Measurements from ENCODE around the gene ZNF439. TPM values are rescaled to one million over a fixed set of nuclear protein-coding genes. Genes with fewer than 3 reads are reported as not detected.
"Not testable (repeated sequence)": the region's sequence is repeated elsewhere in the genome, so short reads cannot be mapped to it uniquely, and the experiment has no call there.

Gene ZNF439
- total and polyA plus RNA-seq, 3 donors from 2014 or later = 5.9 to 20.1 (median 17.1) TPM

DNA sequence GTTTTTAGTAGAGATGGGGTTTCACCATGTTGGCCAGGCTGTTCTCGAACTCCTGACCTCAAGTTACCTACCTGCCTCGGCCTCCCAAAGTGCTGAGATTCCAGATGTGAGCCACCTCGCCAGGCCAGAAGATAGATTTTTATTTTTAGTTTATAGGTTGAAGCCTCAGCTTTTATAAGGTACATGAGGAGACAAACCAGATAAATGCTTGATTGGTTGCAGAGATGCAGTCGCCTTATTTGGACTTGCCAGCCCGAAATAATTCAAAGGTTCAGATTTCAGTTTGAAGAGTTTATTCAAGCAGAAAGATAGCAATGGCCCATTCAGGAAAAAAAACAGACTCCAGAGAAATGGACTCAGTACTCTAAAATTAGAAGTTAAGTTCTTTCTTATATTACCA, 42.1 kb downstream of the ZNF439 start:
- Histone ChIP-seq H3K27ac (no peak overlapping the region), H3K4me1 (no peaks in the 10 kb centered on the region), H3K9me3 (no peaks in the 10 kb centered on the region), H3K27me3 (no peaks in the 10 kb centered on the region), H3K36me3 (ENCODE audit: low read depth, missing control alignments) (no peaks in the 10 kb centered on the region), H3K4me3 (no peak overlapping the region)
- no peak for DNase-seq
- TF ChIP-seq, protein P1, sequence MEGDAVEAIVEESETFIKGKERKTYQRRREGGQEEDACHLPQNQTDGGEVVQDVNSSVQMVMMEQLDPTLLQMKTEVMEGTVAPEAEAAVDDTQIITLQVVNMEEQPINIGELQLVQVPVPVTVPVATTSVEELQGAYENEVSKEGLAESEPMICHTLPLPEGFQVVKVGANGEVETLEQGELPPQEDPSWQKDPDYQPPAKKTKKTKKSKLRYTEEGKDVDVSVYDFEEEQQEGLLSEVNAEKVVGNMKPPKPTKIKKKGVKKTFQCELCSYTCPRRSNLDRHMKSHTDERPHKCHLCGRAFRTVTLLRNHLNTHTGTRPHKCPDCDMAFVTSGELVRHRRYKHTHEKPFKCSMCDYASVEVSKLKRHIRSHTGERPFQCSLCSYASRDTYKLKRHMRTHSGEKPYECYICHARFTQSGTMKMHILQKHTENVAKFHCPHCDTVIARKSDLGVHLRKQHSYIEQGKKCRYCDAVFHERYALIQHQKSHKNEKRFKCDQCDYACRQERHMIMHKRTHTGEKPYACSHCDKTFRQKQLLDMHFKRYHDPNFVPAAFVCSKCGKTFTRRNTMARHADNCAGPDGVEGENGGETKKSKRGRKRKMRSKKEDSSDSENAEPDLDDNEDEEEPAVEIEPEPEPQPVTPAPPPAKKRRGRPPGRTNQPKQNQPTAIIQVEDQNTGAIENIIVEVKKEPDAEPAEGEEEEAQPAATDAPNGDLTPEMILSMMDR (IDR thresholded peaks at IDR 0.05) = no peak
- TF ChIP-seq POLR2A (IDR thresholded peaks at IDR 0.05) = no peak
- intact Hi-C loops (cut with DNase I; ENCODE audit: low total_unique reads) = no loop called here
- 81 to 89% methylated on average over 5 of the region's 5 CpGs for WGBS, 2 donors

DNA sequence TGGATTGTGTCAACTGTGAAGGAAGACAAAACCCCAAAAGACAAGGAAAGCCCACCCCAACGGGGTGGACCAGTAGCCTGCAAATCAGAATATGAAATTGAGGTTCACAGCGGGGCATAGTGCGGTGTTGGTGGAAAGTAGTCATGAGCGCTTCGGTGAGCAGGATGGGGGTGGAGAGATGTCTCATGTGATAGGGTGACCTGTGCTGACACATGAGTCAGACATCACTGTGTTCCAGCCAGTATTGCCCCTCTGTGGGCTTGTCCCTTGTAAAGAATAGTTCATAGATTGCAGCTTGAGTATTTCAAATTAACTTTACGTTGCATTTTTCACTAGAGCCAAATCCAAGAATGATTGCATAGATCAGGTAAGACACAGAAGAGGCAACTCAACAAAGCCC, 46.3 kb downstream of the ZNF439 start:
- Histone ChIP-seq H3K4me1 (no peaks in the 10 kb centered on the region), H3K27ac (no peak overlapping the region), H3K27me3 (no peaks in the 10 kb centered on the region), H3K4me3 (no peak overlapping the region), H3K9me3 (no peaks in the 10 kb centered on the region), H3K36me3 (ENCODE audit: low read depth, missing control alignments) (no peaks in the 10 kb centered on the region)
- DNase-seq = no peak
- intact Hi-C loops (cut with DNase I; ENCODE audit: low total_unique reads) = no loop called here
- TF ChIP-seq POLR2A (IDR thresholded peaks at IDR 0.05) = no peak
- TF ChIP-seq, protein P1 (IDR thresholded peaks at IDR 0.05) = no peak
- WGBS, 2 donors = 92 to 96% methylated on average over 6 of the region's 6 CpGs

DNA sequence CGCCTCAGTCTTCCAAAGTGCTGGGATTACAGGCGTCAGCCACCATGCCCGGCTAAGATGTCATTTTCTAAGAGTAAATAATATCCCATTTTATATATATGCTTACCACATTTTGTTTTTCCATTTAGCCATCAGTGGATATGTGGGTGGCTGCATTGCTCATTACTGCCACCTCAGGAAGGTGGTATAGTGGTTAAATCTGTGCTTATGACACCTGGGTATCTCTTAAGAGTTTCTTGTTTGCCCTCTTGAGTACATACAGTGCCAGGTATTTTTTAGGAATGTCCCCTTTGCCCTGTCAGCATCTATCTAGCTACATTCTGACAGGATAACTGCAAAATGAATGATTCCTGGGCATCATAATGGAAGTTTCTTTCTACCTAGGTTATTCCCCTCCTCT, 53.7 kb downstream of the ZNF439 start:
- no peak for DNase-seq
- H3K27ac ChIP-seq = no peak overlapping the region
- H3K4me3 ChIP-seq = no peak overlapping the region
- H3K4me1 ChIP-seq = no peaks in the 10 kb centered on the region
- H3K36me3 ChIP-seq (ENCODE audit: low read depth, missing control alignments) = peaks cover 5% of the 10 kb centered on the region
- 96 to 97% methylated on average over 3 of the region's 3 CpGs for WGBS, 2 donors
- TF ChIP-seq, protein P1 (IDR thresholded peaks at IDR 0.05) = no peak
- no peak for TF ChIP-seq POLR2A (IDR thresholded peaks at IDR 0.05)
- H3K27me3 ChIP-seq = no peaks in the 10 kb centered on the region
- intact Hi-C loops (cut with DNase I; ENCODE audit: low total_unique reads) = no loop called here
- H3K9me3 ChIP-seq = no peaks in the 10 kb centered on the region

DNA sequence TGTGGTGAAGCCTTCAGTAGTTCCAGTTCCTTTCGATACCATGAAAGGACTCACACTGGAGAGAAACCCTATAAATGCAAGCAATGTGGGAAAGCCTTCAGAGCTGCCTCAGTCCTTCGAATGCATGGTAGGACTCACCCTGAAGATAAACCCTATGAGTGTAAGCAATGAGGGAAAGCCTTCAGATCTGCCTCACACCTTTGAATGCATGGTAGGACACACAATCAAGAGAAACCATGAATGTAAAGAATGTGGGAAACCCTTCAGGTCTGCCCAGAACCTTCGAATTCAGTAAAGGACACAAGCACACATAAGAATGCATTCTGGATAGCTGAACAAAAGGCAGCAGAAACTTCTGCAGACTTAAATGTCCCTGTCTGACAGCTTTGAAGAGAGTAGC, 57.4 kb downstream of the ZNF439 start:
- H3K36me3 ChIP-seq (ENCODE audit: low read depth, missing control alignments) = peaks cover 5% of the 10 kb centered on the region
- no peaks in the 10 kb centered on the region for H3K9me3 ChIP-seq
- no peak overlapping the region for H3K27ac ChIP-seq
- no peak overlapping the region for H3K4me3 ChIP-seq
- 90% methylated on average over 3 of the region's 3 CpGs for WGBS, 2 donors
- H3K4me1 ChIP-seq = no peaks in the 10 kb centered on the region
- no peaks in the 10 kb centered on the region for H3K27me3 ChIP-seq
- DNase-seq = no peak
- intact Hi-C loops (cut with DNase I; ENCODE audit: low total_unique reads) = no loop called here
- TF ChIP-seq, protein P1 (IDR thresholded peaks at IDR 0.05) = no peak
- no peak for TF ChIP-seq POLR2A (IDR thresholded peaks at IDR 0.05)

DNA sequence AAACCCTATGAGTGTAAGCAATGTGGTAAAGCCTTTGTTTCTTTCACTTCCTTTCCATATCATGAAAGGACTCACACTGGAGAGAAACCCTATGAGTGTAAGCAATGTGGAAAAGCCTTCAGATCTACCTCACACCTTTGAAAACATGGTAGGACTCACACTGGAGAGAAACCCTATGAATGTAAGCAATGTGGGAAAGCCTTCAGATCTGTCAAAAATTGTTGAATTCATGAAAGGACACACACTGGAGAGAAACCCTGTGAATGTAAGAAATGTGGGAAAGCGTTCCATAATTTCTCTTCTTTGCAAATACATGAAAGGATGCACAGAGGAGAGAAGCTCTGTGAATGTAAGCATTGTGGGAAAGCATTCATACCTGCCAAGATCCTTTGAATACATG, 63.4 kb downstream of the ZNF439 start:
- DNase-seq; H3K36me3 ChIP-seq (ENCODE audit: low read depth, missing control alignments); H3K4me3 ChIP-seq; H3K27me3 ChIP-seq; H3K9me3 ChIP-seq; intact Hi-C loops (cut with DNase I; ENCODE audit: low total_unique reads); H3K27ac ChIP-seq; H3K4me1 ChIP-seq: not testable (repeated sequence)
- WGBS, 2 donors = 96% methylated on average over 1 of the region's 1 CpG

DNA sequence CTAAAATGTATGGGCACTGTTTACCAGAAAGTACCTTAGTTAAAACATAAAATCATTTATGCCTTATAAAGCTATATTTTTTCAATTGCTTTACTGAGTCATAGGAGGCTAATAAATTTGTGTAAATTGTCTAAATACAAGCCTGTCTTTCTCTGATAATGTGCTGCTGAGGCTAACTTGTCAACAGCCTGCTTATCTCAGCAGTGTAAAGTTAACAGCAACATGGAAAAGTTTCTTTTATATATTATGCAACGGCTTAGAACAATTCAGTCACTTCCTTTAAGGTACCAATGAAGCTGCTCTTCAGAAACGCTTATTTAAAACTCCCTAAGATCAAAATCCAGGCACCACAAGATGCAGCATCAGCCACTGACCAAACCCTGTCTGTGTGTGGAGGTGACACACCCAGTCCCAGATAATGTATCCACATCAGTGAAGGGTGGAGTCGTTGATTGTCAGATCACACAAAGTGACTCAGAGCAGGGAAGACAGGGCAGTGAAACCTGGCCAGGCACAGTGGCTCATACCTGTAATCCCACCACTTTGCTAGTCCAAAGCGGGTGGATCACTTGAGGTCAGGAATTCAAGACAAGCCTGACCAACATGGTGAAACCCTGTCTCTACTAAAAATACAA, 66.0 kb downstream of the ZNF439 start:
- H3K9me3 ChIP-seq; H3K36me3 ChIP-seq (ENCODE audit: low read depth, missing control alignments); DNase-seq; H3K4me1 ChIP-seq; H3K4me3 ChIP-seq; H3K27ac ChIP-seq; H3K27me3 ChIP-seq; intact Hi-C loops (cut with DNase I; ENCODE audit: low total_unique reads): not testable (repeated sequence)
- WGBS, 2 donors = 94 to 95% methylated on average over 4 of the region's 4 CpGs
